KOPT-K1 (cell line): ENCODE results near the gene SPECC1.

Experiments
- H3K27ac ChIP-seq: fragments of 200-600 bp; sonication (generic); 2 replicates; pipeline ENCODE4 v1.5.1; 2016; ENCODE audit warnings: antibody characterized with exemption, mild to moderate bottlenecking, low read depth, low read length; ENCODE audit not compliant: poor library complexity, severe bottlenecking
- H3K36me3 ChIP-seq: fragments of 200-600 bp; sonication (generic); 2 replicates; pipeline ENCODE4 v1.5.1; 2017; ENCODE audit warnings: antibody characterized with exemption, mild to moderate bottlenecking, low read length, moderate library complexity; ENCODE audit not compliant: insufficient read depth
- H3K9me3 ChIP-seq: fragments of 200-600 bp; sonication (generic); 2 replicates; pipeline ENCODE4 v1.5.1; 2017; ENCODE audit warnings: antibody characterized with exemption, low read length, mild to moderate bottlenecking; ENCODE audit not compliant: insufficient read depth, poor library complexity, severe bottlenecking

The SPECC1 gene

DNA sequence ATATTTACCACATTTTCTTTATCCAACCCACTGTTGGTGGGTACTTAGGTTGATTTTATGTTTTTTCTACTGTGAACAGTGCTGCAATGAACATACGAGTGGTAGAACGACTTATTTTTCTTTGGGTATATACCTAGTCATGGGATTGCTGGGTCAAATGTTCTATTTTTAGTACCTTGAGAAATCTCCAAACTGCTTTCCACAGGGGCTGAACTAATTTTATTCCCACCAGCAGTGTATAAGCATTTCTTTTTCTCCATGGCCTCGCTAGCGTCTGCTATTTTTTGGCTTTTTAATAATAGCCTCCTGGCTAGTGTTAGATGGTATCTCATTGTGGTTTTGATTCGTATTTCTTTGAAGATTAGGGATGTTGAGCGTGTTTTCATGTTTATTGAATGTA is 255.8 kb downstream of the SPECC1 start:
- H3K36me3 ChIP-seq = no peaks in the 10 kb centered on the region
- H3K27ac ChIP-seq = no peak overlapping the region
- no peaks in the 10 kb centered on the region for H3K9me3 ChIP-seq

DNA sequence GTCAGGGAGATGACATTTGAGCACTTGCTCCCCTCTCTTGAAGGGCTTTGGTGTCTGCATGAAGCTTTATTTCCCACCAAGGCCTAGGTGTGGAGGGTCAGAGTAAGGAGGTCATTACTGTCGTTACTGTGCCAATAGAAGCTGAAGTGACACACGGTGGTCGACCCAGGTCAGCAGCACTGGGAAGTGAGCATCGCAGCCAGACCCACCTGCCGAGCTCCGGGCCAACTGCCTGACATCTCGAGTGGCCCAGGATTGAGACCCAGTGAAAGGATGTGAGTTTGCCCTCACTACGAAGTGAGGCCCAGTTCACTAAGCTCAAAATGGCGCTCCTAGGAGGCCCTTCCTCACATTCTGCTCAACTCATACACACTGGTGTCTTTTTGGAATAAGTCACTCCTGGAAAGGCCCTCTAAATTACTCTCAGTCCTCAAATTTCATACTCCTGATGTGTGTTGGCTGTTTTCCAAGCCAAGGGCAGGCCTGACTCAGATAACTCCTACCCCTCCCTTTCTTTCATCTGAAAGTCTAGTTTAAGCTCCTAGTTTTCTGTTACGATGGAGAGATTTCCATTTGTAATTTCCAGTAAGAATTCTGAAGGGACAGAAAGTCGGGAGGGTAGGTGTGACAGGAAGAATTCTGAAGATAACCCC is 257.8 kb downstream of the SPECC1 start:
- Histone ChIP-seq H3K36me3 (no peaks in the 10 kb centered on the region), H3K9me3 (no peaks in the 10 kb centered on the region), H3K27ac (no peak overlapping the region)

DNA sequence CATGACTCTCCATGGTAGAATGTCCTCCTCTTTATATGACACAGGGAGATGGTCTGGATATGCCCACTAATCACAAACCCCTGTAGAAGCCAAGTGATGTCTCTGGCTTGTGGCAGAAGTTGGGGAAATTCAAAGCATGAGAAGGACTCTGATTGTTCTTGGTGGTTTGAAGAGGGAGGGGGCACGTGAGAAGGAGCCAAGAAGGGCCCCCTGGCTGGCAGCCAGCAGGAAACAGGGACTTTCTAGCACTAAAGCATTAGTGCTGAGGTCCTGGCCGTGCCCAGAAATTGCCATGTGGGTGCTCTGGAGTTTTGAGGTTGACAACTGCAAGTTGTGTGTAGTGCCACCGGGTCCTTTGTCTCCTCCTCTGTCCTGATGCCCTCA is 258.3 kb downstream of the SPECC1 start:
- H3K9me3 ChIP-seq = no peaks in the 10 kb centered on the region
- H3K36me3 ChIP-seq = no peaks in the 10 kb centered on the region
- no peak overlapping the region for H3K27ac ChIP-seq

DNA sequence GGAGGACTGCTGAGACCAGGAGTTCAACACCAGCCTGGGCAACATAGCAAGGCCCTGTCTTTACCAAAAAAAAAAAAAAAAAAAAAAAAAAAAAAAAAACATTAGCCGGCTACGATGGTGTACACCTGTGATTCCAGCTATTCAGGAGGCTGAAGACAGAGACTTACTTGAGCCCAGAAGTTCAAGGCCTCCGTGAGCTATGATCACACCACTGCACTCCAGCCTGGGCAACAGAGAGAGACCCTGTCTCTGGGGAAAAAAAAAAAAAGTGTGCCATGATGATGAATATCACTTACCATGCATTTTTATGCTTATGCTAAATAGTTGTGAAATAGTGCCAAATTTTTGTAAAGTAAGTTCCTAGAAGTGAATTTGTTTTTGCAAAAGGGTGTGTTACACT is 261.2 kb downstream of the SPECC1 start:
- Histone ChIP-seq H3K27ac (no peak overlapping the region), H3K36me3 (no peaks in the 10 kb centered on the region), H3K9me3 (no peaks in the 10 kb centered on the region)

DNA sequence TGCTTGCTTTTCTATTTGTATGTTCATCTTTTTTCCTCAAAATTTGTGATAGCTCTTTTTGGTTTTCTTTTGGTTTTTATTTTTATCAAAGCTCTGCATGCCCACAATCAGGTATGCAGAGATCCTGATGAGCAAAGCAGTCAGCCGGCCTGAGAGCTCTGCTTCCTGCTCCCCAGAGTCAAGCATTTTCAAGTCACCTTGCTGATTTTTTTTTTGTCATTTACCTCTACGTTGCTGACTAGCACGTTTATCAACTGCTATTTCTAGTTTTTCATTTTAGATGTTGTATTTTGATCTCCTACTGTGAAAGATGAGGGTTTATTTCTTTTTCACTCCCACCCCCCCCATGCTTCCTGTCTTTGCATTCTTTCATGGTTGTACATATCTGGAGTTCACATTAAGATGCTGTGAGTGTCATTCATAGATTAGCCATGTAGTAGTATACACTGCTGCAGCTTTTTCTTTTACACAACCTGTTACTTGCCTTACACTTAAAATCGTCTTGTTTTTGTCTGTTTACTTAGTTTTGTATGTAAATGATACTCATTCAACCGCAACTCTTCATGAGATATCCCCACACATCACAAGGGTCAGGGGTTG is 262.0 kb downstream of the SPECC1 start:
- H3K27ac ChIP-seq = no peak overlapping the region
- H3K36me3 ChIP-seq = no peaks in the 10 kb centered on the region
- H3K9me3 ChIP-seq = no peaks in the 10 kb centered on the region

DNA sequence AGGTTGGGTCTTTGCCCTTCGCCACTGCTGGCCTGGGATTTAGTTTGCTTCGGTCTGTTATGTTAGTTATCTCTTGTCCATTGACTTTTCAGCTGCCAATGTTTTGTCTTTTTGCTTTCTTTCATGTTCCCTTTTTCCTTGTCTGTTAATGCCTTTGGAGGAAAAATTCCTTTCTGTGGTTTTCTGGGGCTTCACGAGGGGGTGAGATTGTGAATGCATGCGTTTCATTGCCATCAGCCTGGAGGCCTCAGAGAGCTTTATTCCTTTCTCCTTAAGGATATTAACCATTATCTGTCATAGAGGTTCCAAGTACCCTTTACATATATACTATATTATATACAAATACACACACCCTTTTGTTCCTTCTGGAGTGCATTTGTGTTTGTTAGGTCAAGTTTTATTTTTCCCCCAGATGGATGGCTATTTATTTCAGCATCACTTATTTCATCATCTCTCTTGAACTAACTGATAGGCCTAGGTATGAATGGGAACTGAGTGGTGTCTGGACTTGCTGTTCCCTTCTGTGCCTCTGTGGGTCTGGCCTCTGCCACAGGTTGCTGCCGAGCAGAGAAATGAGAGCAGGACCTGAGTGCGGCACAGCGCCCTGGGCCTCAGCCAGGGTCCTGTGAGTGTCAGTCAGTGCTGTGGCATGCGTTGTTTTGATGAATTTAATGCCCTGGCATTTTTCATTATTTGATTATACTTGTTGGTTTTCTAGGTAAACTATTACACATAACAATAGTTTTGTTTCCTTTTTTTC is 264.8 kb downstream of the SPECC1 start:
- no peak overlapping the region for H3K27ac ChIP-seq
- H3K9me3 ChIP-seq = no peaks in the 10 kb centered on the region
- H3K36me3 ChIP-seq = no peaks in the 10 kb centered on the region

DNA sequence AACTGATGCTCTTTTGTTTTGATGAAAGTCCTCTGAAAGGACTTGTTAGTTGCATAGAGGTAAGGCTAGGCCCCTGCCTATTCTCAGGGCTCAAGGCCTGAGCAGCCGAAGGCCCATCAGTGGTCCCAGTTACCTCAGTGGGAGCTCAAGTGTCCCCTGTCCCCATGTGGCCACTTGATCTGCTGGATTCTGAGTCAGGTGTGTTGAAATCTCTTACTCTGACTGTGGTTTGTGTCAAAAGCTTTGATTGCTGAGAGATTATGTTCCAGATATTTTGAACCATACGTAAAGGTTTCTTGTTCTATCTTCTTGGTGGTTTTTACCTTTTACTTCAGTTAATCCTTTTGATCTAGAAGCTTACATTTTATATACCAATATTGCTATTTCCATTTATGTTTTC is 266.5 kb downstream of the SPECC1 start:
- Histone ChIP-seq H3K27ac (no peak overlapping the region), H3K9me3 (no peaks in the 10 kb centered on the region)

DNA sequence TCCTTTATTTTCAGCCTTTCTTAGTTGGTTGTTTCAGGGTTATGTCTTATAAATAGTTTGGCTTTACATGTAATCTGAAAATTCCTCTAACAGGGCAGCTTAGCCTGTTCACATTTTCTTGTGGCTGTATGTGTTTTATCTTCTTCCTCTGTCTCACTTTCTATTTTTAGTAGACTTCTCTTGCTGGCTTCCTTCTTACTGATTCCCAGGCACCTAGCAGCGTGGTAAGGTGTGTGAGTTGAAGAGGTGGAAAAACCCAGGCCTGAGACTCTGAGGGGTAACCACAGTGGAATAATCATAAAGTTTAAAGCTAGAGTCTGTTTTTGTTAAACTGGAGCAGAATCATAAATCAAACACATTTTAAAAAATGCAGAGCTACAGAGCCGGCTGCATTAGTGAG is 267.3 kb downstream of the SPECC1 start:
- Histone ChIP-seq H3K36me3 (no peaks in the 10 kb centered on the region), H3K9me3 (no peaks in the 10 kb centered on the region), H3K27ac (no peak overlapping the region)

More for the DNA sequence above, 266.5 kb downstream of the SPECC1 start:
- no peaks in the 10 kb centered on the region for H3K36me3 ChIP-seq

DNA sequence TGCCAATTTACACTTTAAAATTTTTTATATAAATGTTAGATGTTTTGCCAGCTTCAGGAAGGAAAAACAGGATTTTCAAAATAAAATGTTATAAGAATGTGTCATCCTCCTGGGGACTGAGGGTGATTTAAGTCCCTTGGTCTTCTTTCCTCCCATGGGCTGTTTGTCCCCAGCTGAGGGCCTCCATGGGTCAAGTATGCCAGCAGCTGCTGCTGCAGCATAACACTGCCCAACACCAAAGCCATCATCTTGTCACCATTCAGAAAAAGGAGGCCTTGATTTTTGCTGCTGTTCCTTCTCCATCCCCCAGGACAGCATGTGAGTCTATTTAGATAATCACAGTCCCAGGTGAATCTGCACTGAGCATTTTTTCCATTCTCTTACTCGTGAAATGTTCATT is 269.6 kb downstream of the SPECC1 start:
- H3K27ac ChIP-seq = no peak overlapping the region
- H3K9me3 ChIP-seq = no peaks in the 10 kb centered on the region
- H3K36me3 ChIP-seq = no peaks in the 10 kb centered on the region

DNA sequence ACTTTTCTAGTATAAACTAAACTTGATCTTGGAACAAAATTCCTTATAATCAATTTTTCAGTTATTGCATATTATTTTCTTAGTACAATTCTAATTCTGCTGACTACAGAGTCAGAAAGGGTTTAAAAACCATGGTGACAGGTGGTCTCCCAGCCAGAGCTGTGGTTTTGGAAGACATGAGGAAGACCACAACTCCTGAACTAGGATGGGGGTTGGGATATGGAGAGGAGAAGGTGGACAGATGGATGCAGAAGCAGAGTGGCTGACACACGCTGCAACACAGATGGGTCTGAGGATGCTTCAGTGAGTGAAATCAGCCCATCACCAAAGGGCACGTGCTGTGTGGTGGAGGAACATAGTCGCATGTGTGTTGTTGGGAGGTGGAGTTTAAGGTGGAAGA is 270.5 kb downstream of the SPECC1 start:
- Histone ChIP-seq H3K27ac (no peak overlapping the region), H3K36me3 (no peaks in the 10 kb centered on the region), H3K9me3 (no peaks in the 10 kb centered on the region)

DNA sequence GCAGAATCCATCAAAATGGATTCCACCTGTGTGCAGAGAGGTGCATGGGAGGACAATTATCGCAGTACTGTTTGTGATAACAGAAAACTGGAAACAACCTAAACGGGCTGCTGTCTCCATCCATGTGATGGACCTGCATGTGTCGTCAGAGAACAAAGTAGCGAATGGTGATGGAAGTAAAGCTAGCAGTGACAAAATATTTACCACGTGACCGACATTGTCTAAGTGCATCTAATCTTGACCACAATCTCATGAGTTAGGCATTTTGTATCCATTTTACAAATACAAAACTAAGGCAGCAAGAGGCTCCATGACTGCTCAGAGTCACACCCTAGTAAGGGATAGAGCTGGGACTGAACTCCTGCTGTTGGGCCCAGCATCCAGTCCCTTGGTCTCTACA is 270.9 kb downstream of the SPECC1 start:
- Histone ChIP-seq H3K9me3 (no peaks in the 10 kb centered on the region), H3K36me3 (no peaks in the 10 kb centered on the region), H3K27ac (no peak overlapping the region)

DNA sequence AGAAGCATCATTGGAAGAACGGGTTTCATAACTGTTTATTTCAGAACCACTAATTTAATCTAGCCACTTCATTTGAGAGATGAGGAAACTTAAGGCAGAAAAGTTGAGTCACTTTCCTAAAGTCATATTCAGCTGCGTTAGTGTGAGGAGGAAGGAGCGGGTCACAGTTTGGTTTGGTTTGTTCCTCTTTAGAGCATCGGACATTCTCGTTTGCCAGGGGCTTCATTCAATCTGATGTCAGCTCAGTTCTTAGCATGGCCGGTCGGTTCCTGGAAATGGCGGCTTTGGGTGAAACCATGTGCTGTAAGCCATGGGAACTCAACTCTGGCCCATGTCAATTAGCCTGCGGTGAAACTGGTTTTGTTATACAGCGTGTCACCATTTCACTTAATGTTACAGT is 271.7 kb downstream of the SPECC1 start:
- Histone ChIP-seq H3K27ac (no peak overlapping the region), H3K36me3 (no peaks in the 10 kb centered on the region), H3K9me3 (no peaks in the 10 kb centered on the region)

DNA sequence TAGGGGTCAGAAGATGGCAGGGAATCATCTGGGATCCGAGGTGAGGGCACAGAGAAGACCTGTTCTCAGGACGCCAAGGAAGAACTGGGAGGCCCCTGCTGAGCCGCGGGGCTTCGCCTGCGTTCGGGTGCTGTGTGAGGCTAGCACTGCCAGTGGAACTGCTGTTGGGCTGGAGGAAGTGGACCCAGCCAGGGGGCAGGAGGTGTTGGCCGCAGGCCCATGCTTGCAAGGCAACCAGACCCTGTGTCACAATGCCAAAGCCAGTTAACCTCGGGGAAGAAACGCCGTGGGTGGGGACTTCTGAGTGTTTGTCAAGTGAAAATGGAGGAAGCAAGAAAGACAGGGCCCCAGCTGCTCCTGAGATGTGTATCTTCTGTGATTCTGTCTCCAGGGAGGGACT is 272.7 kb downstream of the SPECC1 start:
- Histone ChIP-seq H3K9me3 (no peaks in the 10 kb centered on the region), H3K36me3 (no peaks in the 10 kb centered on the region), H3K27ac (no peak overlapping the region)

DNA sequence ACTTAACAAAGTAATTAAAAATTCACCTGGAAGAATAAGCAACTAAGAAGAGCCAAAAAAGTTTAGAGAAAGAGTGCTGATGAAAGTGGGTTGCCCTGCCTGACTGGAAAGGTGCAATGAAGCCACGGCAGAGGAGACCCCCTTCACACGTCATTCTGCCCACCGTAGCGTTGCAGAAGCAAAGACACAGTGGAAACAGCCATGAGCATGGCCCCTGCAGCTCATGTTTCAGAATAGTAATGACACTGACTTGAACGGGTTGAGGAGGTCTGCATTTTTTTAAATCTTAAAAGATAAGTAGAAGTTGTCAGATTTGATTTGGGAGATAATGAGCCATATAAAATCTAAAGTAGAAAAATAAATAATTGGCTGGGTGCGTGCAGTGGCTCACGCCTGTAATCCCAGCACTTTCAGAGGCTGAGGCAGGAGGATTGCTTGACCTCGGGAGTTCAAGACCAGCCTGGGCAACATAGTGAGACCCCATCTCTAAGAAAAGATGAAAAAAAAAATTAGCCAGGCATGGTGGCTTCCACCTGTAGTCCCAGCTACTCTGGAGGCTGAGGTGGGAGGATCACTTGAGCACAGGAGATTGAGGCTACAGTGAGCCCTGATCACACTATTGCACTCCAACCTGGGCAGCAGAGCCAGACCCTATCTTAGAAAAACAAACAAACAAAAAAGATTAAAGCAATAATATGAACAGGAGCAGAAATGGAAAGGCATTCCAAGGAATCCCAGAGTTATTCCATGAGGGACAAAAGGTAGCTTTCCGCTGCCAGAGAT is 273.6 kb downstream of the SPECC1 start:
- no peaks in the 10 kb centered on the region for H3K36me3 ChIP-seq

DNA sequence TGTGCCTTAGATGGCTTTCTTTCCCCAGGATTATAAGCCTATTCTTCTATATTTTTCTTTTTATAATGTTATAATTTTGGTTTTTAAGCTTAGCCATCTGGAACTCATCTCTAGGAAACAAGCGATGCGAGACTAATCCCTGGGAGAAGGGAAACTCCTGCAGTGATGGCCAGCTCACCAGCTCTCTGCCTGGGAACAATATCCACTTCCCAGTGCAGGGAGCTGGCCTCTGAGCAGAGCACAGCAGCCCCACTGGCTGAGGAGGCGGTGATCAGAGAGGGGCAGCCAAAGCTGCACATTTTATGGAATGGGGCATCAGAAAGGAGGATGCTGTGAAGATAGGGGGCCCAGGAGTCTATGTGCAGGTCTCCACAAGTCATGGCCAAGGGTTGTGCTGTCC is 274.9 kb downstream of the SPECC1 start:
- Histone ChIP-seq H3K9me3 (no peaks in the 10 kb centered on the region), H3K36me3 (no peaks in the 10 kb centered on the region), H3K27ac (no peak overlapping the region)

More for the DNA sequence above, 273.6 kb downstream of the SPECC1 start:
- Histone ChIP-seq H3K27ac (no peak overlapping the region), H3K9me3 (no peaks in the 10 kb centered on the region)
